Loucy (cell line): Measurements from ENCODE around the gene SKIC3.

Experiments used
- H2AFZ ChIP-seq: fragments of 200-600 bp; sonication (generic); 2 replicates; pipeline ENCODE4 v1.6.0; 2016; ENCODE audit warnings: antibody characterized with exemption, mild to moderate bottlenecking, low read length, moderate library complexity
- H3F3A ChIP-seq: fragments of 200-600 bp; 2 replicates; pipeline ENCODE4 v1.6.0; 2016; ENCODE audit warnings: antibody characterized with exemption, low read depth, mild to moderate bottlenecking
- H3K27me3 ChIP-seq: fragments of 200-600 bp; sonication (generic); 2 replicates; pipeline ENCODE4 v1.6.1; 2014; ENCODE audit warnings: low read length, mild to moderate bottlenecking; ENCODE audit not compliant: insufficient read depth, poor library complexity, severe bottlenecking
- H3K36me3 ChIP-seq: fragments of 200-600 bp; sonication (generic); 2 replicates; pipeline ENCODE4 v1.6.1; 2016; ENCODE audit warnings: low read length; ENCODE audit not compliant: insufficient read depth
- H3K4me1 ChIP-seq: fragments of 200-600 bp; sonication (generic); 2 replicates; pipeline ENCODE4 v1.5.1; 2014; ENCODE audit warnings: low read length, mild to moderate bottlenecking; ENCODE audit not compliant: insufficient read depth, poor library complexity, severe bottlenecking
- H3K4me2 ChIP-seq: fragments of 200-600 bp; sonication (generic); 2 replicates; pipeline ENCODE4 v1.6.0; 2014; ENCODE audit warnings: antibody characterized with exemption, low read length, low read depth, mild to moderate bottlenecking; ENCODE audit not compliant: poor library complexity, severe bottlenecking
- H3K4me3 ChIP-seq: fragments of 200-600 bp; sonication (generic); 2 replicates; pipeline ENCODE4 v1.5.1; 2014; ENCODE audit warnings: low read length, mild to moderate bottlenecking, mixed read lengths; ENCODE audit not compliant: poor library complexity, severe bottlenecking
- H3K79me2 ChIP-seq: fragments of 200-600 bp; sonication (generic); 2 replicates; pipeline ENCODE4 v1.6.1; 2014; ENCODE audit warnings: low read length; ENCODE audit not compliant: insufficient read depth
- H3K9ac ChIP-seq: fragments of 200-600 bp; sonication (generic); 2 replicates; pipeline ENCODE4 v1.6.0; 2014; ENCODE audit warnings: mild to moderate bottlenecking, low read depth, low read length, moderate library complexity; ENCODE audit not compliant: poor library complexity, severe bottlenecking
- H3K9me2 ChIP-seq: fragments of 200-600 bp; sonication (generic); replicated peaks from 2 replicates; pipeline ENCODE4 v1.6.1; 2016; ENCODE audit warnings: low read depth, low read length, mixed read lengths
- H3K9me3 ChIP-seq: fragments of 200-600 bp; sonication (generic); 2 replicates; pipeline ENCODE4 v1.6.1; 2014; ENCODE audit warnings: mild to moderate bottlenecking, antibody characterized with exemption, low read length, low read depth; ENCODE audit not compliant: insufficient read depth
- H4K20me1 ChIP-seq: fragments of 200-600 bp; sonication (generic); 2 replicates; pipeline ENCODE4 v1.6.0; 2014; ENCODE audit warnings: antibody characterized with exemption, low read length, mild to moderate bottlenecking; ENCODE audit not compliant: insufficient read depth, poor library complexity, severe bottlenecking
- EZH2phosphoT487 ChIP-seq: fragments of 200-600 bp; IDR thresholded peaks from 2 replicates; pipeline ENCODE4 v1.6.1; 2018; ENCODE audit warnings: antibody characterized with exemption, mild to moderate bottlenecking, moderate library complexity, borderline replicate concordance
- TF ChIP-seq, protein P1 (sequence below): fragments of 200-600 bp; sonication (generic); conservative IDR thresholded peaks from 2 replicates; pipeline ENCODE4 v1.5.1; 2014; ENCODE audit warnings: mild to moderate bottlenecking, antibody characterized with exemption, low read length

Gene SKIC3

DNA sequence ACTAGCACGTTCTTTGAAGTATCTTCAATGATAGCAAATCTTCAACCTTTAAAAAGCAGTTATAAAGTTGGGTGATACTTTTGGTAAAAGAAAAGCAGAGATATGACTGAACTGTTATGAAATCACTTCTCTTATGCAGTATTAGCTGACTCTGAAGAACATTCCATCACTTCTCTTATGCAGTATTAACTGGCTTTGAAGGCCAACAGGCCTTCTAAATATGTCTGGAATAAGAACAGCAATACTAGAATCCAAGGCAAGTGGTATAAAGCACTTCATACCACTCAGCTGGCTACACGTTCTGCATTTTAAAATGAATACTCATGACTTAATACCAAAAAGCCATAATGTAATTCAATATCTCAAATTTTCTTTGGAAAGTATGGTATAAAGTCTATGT lies 17.3 kb downstream of the SKIC3 start:
- no peaks in the 10 kb centered on the region for H3F3A ChIP-seq
- H3K36me3 ChIP-seq: peaks cover 51% of the 10 kb centered on the region; the same call in 1 of the 2 replicates
- H3K79me2 ChIP-seq: no peaks in the 10 kb centered on the region; the same call in 1 of the 2 replicates
- no peaks in the 10 kb centered on the region for H3K9me3 ChIP-seq
- no peaks in the 10 kb centered on the region for H3K27me3 ChIP-seq
- no peaks in the 10 kb centered on the region for H3K4me1 ChIP-seq
- H3K4me2 ChIP-seq: no peak overlapping the region
- no peaks in the 10 kb centered on the region for H3K9me2 ChIP-seq
- no peak overlapping the region for H3K4me3 ChIP-seq
- no peak for TF ChIP-seq EZH2phosphoT487
- TF ChIP-seq, protein P1, sequence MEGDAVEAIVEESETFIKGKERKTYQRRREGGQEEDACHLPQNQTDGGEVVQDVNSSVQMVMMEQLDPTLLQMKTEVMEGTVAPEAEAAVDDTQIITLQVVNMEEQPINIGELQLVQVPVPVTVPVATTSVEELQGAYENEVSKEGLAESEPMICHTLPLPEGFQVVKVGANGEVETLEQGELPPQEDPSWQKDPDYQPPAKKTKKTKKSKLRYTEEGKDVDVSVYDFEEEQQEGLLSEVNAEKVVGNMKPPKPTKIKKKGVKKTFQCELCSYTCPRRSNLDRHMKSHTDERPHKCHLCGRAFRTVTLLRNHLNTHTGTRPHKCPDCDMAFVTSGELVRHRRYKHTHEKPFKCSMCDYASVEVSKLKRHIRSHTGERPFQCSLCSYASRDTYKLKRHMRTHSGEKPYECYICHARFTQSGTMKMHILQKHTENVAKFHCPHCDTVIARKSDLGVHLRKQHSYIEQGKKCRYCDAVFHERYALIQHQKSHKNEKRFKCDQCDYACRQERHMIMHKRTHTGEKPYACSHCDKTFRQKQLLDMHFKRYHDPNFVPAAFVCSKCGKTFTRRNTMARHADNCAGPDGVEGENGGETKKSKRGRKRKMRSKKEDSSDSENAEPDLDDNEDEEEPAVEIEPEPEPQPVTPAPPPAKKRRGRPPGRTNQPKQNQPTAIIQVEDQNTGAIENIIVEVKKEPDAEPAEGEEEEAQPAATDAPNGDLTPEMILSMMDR: no peak
- no peak overlapping the region for H3K9ac ChIP-seq
- no peaks in the 10 kb centered on the region for H4K20me1 ChIP-seq
- H2AFZ ChIP-seq: no peak overlapping the region

GRCh38 chr5:95533761-95534160 lies 21.0 kb downstream of the SKIC3 start:
- TF ChIP-seq, protein P1: no peak
- no peak for TF ChIP-seq EZH2phosphoT487
- H4K20me1 ChIP-seq: no peaks in the 10 kb centered on the region
- H3K4me1 ChIP-seq: no peaks in the 10 kb centered on the region
- peaks cover 41% of the 10 kb centered on the region; the same call in 1 of the 2 replicates for H3K36me3 ChIP-seq
- H3K9me3 ChIP-seq: no peaks in the 10 kb centered on the region
- no peak overlapping the region for H3K4me2 ChIP-seq
- H3F3A ChIP-seq: no peaks in the 10 kb centered on the region
- H3K4me3 ChIP-seq: no peak overlapping the region
- no peaks in the 10 kb centered on the region for H3K27me3 ChIP-seq
- 0 out of 2 replicates have a peak, but pooled peaks cover 10% of the 10 kb centered on the region for H3K79me2 ChIP-seq
- H2AFZ ChIP-seq: no peak overlapping the region
- no peak overlapping the region for H3K9ac ChIP-seq
- H3K9me2 ChIP-seq: no peaks in the 10 kb centered on the region

DNA sequence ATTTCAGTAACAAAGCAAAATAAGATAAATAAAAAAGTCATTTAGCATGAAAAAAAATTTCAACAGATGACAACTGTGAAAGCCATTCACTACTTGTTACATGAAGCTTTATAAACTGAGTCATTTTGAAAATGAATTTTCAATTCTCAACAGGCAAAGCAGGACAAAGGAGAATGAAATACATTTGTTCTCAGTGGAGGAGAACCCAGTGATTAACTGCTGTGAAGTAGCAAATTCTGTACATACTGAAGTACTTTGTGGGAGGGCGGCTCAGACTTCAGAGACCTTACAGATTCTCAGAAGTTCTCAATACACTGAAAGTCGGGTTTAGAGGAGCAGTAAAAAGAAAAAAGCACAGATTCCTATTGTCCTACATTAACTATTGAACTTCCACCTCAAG lies 21.7 kb downstream of the SKIC3 start:
- Histone ChIP-seq H3K79me2 (0 out of 2 replicates have a peak, but pooled peaks cover 10% of the 10 kb centered on the region), H2AFZ (no peak overlapping the region), H3K4me3 (no peak overlapping the region), H3F3A (no peaks in the 10 kb centered on the region), H3K27me3 (no peaks in the 10 kb centered on the region), H3K9me3 (no peaks in the 10 kb centered on the region), H4K20me1 (no peaks in the 10 kb centered on the region), H3K36me3 (peaks cover 45% of the 10 kb centered on the region; the same call in 1 of the 2 replicates), H3K4me1 (no peaks in the 10 kb centered on the region), H3K4me2 (no peak overlapping the region), H3K9ac (no peak overlapping the region), H3K9me2 (no peaks in the 10 kb centered on the region)
- TF ChIP-seq, protein P1: no peak
- no peak for TF ChIP-seq EZH2phosphoT487
